CD4-positive, alpha-beta T cell treated with Interferon alpha-2 for 1 hour (primary cell): ENCODE measurements around the gene TEAD3.

Source experiments
- DNase-seq, 2 donors: peaks; one replicate each; pipeline ENCODE4 v3.0.0-alpha.2; 2020 to 2022

The TEAD3 gene

DNA sequence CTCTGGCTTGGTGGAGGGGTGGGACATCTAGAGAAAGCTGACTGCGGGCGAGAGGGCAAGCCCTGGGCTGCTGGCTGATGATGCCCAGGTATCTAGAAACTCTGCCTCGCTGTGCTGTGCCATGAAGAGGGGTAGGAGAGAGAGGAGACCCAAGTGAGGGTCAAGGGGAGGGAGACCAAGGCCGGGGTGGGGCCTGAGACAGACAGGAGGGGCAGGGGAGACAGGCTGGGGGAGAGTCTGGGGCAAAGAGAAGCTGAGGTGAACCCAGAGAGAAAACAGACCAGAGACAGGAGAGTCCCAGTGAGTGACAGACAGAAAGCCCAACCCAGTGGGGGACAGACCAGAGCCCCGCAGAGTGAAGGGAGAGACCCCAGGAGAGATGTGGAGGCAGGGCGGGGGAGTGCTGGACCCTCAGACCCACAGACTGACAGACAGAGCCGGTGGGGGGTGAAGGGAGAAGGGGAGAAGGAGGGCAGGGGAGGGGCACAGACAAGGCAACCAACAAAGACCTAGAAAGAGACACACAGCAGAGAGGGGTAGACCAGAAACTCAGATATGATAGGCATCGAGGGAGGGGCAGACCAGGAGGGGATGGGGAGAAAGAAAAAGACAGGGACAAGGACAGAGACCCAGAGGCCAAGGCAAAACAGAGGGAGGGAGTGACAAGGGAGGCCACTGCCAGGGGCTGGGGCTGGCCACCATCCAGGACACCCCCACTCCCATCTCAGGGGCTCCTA lies 5.9 kb downstream of the TEAD3 start:
- no peak for DNase-seq

DNA sequence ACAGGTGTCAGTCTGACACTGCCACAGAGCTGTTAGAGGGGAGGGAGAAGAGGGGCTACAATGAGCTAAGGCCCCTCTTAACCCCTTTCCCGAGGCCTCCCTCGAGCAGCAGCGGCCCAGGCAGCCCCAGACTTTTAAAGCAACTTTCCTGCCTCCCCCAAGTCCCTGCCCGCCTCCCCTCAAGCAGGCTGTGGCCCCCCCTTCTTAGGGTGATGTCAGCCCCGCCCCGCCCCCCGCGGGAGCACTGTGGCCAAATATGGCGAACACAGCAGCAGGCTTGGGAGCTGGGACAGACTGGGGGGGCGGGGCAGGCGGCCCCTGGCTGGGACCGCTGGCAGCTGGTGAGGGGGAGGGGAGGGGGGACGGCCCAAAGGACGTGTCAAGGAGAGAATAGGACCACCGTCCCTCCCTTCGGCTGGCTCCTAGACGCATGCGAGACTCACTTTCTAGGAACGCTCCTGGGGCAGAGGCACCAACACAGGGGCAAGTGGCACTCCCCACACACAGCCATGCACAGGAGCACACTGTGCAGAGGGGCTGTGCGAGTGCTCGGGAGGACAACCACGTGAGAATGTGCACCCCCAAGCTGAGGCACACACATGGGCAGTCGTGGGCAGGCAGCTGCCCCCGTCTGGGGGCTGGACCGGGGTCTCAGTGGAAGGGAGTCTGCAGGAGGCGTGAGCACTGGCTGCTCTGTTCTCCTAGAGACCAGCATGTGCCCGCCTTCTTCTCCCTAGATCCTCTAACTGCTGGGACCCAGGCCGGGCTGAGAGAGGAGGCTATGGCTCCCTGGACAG lies 6.7 kb downstream of the TEAD3 start:
- no peak for DNase-seq

DNA sequence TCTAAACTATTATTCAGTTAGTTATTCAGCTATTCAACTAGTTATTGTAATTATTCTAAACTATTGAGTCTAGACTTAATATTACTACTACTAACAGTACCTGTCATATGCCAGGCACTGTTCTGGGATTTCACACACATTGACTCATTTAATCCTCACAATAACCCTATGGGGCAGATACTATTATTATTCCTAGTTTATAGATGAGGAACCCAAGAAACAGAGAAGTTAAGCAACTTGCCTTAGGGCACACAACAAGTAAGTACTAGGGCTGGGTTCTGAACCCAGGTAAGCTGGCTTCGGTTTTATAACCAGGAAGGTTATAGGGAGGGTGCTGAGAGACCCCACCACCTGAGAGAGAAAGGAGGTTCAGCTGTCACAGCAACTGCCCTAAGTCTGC lies 7.8 kb downstream of the TEAD3 start:
- DNase-seq, result no peak

DNA sequence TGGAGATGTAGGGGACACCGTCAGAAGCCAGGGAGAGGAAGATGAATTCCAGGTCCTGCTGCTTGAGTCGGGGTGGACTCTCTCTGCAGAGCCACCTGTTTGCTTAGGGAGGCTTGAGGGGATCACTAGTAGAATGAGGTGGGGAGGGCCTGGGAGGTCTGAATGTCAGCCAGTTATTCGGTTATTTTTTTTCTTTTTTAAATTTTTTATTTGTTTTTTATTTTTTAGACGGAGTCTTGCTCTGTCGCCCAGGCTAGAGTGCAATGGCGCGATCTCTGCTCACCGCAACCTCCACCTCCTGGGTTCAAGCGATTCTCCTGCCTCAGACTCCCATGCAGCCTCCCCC lies 8.4 kb downstream of the TEAD3 start:
- DNase-seq, result no peak

DNA sequence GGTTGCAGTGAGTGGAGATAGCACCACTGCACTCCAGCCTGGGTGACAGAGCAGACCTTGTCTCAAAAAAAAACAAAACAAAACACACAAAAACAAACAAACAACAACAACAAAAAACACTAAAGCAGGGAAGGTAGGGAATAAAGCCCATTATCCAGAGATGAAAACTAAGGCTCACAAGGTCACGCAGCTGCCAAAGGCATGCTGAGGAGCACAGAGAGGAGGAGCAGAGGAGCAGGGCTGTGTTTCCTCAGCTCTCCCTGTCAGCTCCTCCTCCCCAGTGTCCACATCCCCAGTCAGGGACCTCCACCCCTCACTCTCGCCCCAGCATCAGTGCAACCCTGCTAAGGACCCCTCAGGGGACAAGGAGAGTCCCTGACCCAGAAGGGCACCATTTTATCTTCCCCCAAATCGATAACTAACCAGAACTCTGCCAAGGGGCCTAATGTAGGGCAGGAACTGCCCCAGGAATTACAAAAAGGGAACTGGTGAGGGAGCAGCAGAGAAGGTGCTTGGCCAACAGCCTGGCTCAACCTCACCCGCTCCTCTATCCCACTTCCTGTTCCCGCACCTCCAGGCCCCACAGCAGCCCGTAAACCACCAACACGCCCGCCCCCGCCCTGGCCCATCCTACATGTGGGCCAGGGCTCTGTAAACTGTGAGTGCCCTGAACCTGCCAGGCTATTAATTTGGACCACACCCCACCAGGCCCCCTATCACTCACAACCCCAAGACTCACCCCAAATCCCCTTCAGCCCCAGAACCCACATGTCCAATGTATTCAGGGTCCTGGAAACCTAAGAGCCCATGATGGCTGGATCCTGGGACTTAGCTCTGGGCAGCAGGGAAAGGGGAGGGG lies 9.0 kb downstream of the TEAD3 start:
- DNase-seq, result no peak

DNA sequence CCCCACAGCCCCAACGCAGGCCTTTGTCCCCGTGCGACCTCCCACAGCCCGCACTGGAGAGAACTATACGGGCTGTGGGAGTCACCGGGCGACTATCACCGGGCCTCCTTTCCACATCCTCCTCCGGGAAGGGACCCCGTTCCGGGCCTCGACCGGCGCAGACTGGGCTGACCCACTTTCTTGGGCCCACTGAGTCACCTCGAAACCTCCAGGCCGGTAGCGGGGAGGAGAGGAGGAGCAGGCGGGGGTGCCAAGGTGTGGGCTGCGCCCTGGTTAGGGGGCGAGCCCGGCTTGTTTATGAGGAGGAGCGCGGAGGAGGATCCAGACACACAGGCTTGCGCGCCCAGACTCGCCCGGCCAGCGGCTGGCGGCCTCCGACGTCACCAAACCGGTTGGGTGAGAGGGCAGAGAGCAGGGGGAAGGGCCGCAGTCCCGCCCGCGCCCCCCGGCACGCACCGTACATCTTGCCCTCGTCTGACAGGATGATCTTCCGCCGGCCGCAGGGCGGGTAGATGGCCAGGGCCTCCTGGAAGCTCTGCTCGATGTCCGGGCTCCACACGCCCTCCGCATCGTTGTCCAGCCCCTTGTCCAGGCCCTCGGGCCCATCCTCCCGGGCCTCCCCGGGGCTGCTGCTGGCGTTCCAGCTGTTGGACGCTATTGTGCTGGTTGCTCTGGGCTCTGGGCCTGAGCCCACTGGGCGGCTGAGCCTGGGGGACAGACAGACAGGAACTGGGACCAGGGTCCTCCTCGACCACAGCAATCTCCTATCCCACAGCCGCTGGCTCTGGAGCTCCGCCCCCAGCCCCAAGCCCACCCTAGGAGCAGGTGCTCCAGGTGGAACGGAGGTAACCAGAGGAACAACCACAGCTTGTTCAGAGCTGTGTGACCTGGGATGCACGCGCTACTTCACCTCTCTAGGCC lies 10.6 kb downstream of the TEAD3 start:
- DNase-seq, result no peak

DNA sequence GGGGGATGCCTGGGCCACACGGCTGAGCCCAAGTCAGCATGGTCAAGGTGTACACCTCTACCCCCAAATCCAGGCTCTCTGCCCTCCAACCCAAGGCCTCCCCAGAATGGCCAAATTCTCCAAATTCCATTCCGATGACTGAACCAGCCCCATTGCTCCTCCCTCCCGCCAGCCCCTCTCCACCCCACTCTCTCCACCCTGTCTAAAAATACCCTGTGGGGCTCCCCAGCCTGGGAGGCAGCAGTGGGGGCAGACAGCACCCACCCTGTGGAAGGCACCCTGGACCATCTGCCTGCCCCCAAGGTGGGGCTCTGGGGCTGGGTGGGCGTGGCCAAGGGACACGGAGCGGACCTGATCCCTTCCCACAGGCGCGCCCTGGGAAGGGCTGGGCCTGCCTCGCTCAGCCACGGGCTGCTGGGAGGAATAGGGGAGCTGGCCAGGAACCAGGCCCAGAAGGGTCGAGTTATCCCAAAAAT lies 11.4 kb downstream of the TEAD3 start:
- no peak for DNase-seq

DNA sequence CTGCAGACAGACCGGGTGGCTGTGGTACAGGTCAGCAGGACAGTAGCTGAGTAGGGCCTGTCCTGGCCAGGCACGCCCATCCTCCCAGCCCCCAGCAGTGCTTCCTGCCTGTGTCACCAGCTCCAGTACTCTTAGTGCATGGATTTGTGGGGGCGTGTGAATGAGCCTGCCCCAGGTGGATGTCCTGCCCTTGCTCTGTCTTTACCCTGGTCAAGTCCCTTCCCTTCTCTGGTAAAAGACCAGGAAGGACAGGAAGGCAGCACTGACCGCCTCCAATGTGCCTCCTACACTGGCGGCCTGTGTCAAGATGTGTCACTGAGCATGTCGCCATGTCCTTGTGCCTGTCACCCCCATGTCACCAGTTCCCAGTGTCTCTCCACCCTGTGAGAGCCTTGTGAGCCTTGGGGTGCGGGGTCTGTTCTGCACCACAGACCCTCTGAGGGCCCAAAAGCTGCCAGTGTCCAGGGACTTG lies 11.9 kb downstream of the TEAD3 start:
- no peak for DNase-seq

DNA sequence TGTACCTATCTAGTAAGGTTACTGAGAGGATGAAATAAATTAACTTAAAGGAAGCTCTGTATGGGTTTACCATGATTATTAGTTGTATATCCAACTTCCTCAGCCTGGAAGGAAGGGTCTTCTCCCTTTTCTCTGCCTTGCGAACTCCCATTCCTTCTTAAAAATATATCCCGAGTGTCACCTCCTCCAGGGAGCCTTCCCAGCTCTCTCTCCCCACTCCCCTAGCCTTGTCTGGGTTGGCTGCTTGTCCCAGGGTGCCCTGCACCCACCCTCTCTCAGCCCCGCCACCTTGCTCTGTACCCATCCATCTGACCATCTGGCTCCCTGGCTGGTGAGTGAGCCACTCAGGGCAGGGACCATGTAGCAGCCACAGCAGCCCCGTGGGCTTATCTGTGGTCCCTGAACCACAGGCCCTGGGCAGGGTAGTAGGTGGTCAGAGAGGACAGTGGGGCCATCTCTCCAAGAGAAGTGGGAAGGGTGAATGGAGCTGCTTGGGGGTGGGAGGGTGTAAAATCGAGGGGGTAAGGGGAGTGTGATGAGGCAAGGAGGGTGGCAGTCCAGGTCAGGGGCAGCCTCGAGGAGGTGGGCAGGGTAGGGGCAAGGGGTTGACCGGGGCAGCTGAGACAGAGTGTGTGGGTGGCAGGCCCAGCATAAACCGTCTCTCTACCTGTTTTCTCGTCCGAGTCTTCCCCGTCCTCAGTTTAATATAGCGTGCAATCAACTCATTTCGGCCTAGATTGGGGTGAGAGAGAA lies 12.8 kb downstream of the TEAD3 start:
- no peak for DNase-seq

DNA sequence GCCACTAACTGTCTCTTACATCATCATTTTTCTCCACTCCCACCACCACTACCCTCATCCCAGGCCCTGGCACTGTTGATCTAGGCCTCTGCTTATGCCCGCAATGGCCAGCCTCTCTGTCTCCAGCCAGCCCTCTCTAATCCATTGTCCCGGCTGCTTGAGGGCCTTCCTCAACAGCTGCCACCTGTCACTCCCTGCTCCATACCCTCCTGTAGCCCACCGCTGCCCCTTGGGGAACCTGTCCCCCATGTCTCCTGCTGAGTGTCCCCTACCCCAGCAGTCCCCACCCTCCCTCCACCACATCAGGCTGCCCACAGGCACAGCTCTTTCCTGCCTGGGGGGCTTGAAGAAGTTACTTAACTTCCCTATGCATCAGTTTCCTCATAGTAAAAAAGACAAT lies 13.4 kb downstream of the TEAD3 start:
- DNase-seq, result no peak

DNA sequence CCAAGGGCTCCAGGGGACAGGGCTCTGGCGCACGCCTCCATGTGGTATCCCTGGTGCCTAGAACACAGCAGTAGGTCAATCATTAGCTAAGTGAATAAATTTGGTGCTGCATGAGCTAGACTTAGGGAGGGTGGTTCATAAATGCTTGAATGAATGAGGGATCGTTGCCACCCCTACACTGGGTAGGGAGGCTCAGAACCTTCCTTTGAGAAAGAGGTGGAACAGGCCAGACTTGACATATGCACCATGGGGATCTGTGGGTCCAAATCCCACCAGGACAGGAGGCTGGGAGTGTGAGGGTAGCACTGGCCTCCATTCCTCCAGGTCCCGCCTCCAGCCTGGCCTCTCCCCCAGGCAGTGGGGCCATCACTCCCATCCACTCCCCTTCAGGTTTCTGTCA lies 13.8 kb downstream of the TEAD3 start:
- no peak for DNase-seq

DNA sequence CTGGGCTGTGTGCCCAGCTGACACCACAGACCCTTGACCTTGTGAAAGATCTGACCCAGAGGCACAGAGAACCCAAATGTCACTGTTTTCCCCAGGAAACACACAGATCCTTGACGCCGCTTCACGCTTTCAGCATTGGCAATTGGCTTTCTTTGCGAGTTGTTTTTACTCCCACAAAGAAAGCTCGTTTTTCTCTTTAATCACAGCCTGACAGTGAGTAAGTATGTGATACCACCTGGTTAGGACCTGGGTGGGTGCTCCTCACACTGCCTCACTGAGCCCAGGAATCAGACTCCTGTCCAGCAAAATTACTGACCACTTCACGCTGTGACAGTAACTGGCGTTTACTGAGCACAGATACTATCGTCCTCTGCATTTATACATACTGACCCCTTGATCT lies 15.7 kb downstream of the TEAD3 start:
- DNase-seq, result no peak

DNA sequence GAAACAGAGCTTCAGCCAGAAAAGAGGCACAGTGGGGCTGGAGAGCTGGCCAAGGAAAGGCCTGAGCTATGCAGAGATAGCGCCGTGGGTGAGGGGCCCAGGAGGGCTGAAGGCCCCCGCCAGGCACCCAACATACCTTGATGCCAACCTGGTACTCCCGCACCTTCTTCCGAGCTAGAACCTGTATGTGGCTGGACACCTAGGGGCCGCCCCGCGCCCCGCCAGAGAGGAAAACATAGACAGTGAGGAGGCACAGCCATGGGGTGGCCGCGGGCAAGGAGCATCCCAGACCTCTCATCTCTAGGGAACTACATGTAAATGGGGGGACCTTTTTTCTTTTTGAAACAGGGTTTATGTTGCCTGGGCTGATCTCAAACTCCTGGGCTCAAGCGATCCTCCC lies 16.7 kb downstream of the TEAD3 start:
- no peak for DNase-seq

DNA sequence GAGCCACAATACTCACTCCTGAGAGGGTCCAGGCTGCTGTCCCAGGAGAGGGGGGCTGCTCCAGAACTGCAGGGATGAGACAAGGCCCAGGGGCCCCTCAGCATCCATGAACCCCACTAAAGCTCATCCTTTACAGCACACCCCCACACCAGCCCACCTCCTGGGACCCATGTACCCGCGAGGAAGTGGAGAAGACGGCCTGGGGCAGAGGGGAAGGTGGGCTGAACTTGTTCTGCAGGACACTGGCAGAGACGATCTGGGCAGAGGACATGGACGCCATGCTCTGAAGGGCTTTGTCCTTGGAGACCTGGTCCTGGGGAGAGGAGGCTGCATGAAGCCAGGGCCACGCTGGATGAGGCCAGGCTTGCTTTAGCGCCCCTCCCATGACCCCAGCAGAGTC lies 18.6 kb downstream of the TEAD3 start:
- DNase-seq, result no peak

DNA sequence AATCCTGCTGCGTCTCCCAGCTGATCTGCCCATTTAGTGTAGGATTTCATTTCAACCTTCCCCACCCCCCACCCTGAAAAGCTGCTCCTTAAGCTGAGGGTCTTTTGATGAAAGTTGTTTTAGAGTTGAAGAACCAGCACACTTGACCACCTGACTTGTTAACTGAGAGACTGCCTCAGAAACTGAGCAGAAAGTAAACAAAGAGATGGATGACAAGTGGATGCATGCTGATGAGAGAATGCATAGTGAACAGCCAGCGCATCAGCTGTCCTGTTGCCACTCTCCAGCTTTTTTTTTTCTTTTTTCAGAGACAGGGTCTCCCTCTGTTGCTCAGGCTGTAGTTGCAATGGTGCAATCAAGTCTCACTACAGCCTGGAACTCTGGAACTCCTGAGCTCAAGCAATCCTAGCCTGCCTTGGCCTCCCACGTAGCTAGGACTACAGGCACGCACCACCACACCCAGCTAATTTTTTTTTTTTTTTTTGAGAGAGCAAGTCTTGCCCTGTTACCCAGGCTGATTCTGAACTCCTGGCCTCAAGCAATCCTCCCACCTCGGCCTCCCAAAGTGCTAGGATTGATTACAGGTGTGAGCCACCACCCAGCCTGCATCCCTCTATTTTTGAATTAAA lies 19.2 kb downstream of the TEAD3 start:
- DNase-seq, result no peak

DNA sequence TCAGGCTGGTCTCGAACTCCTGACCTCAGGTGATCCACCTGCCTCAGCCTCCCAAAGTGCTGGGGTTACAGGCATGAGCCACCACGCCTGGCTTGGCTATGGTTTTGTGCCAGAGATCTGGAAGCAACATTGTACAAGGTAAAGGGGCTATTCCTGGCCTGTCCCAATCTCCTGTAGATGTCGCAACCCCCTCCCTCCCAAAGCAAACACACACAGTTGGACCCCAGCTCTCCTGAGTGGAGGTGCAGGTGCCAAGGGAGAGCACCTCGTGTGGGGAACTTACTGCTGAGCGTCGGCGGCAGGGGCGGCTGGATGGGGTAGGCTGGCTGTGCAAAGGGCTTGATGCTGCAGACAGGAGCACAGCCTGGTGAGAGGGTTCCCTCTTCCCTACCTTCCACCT lies 19.9 kb downstream of the TEAD3 start:
- DNase-seq, result no peak

DNA sequence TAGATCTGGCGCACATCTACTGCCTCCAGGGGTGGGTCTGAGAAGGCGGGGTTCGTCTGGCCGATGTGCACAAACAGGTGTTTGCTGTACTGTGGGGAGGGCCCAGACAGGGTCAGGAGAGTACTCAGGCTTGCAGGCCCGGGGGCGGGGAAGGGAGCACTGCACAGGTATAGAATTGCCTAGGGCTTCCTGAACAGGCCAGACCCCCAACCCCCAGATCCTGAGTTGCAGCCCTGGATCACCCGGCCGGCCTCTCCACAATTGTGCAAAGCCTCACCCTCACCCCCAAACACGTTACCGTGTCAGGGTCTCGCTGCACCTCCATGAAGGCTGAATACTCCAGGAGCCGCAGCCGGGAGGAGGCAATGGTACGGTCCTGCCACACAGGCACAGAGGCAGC lies 20.9 kb downstream of the TEAD3 start:
- no peak for DNase-seq

DNA sequence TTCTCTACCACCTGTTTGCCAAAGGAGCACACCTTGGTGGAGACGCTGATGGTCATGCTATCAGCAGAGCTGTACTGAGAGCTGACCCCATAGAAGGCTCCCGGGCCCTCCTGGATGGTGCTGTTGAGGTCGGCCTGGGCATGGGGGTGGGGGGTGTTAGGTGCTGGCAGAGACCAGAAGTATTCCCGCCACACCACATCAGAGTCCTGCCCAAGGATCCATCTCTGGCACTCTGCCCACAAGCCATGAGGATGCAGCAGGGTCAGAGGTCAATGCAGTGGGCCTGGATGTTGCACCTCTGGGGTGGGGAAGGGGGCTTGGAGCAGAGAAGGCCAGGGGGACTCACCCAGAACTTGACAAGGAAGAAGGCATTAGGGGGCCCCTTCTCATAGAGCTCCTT lies 21.3 kb downstream of the TEAD3 start:
- DNase-seq, result no peak

DNA sequence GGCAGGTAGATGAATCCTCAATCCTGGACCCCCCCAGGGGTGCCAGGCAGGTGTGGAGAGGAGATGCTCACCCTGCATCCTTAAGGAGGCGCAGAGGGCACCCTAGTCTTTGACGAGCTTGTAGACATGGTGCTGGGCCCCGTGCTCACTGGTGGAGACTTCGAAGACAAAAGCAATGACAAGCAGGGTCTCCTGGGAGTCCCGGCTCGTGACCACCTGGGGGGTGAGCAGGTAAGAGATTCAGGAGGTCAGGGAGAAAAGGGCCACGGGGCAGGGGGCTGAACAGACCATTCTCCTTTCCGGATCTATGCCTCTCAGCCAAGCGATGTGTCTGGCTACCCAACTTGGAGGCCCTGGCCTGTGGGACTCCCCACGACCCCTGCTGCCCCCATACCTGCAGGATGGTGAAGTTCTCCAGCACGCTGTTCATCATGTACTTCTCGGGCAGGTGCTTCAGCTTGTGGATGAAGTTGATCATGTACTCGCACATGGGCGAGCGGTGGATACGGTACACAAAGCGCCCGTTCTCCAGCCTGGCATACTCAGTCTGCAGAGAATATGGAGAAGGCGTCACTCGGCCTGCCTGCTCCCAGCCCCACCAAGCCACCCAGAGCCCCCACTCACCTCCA lies 21.8 kb downstream of the TEAD3 start:
- DNase-seq, result no peak

DNA sequence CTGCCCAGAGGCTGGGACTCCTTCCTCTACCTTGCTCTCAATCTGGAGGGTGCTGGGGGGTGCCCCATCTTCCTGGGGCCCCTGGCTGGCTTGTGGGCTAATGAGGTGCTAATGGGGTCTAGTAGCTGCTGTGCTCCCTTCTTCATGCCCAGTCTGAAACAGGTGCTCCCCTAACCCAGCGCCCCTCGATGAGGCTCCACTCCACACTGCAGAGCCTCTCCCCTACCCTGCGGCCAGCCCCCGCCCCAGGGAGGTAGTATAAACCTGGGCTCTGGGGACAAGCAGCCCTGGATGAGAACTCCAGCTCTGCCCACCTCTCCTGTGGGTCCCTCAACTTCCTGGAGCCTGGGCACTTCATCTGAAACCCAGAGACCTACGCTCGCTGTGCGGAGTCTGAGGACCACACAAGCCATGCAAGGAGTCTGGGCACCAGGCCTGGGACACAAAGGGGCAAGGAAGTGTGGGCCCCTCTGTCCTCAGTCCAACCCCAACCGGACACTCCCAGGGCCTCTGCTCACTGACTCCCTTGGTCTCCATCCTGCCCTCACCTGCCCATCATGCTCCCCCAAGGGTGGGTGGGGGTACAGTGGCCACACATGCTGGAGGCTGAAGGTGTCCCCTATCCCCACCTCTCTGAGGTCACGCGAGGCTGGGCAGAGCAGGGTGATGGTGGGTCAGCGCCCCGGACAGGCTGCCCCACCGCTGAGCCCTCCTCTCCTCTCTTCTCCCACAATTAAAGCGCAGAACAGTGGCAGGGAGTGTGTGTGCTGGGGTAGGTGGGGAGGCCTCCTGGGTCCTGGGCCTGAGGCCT lies 22.5 kb downstream of the TEAD3 start:
- DNase-seq, result no peak
